Measurements from ENCODE around the gene TSPAN18. TPM values are rescaled to one million over a fixed set of nuclear protein-coding genes. Genes with fewer than 3 reads are reported as not detected.

The TSPAN18 gene
- total RNA-seq, 1 donor from 2014 or later = 31.7 TPM

DNA sequence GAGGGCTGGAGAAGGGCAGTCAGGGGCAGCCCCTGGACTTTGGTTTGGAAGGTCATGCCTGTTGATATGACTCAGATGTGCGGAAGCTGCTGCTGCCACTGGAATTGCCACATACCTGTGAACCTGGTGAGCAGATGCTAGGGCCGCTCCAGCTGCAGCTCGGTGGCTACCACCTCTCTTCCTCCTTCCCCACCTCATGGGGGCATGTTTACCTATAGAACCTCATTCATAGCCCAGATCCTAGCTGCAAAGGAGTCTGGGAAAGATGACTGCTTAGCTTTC, 17.5 kb upstream of the TSPAN18 start:
- no peak overlapping the region for H3K27ac Mint-ChIP-seq (ENCODE audit: unreplicated experiment)
- peaks cover 35% of the 10 kb centered on the region for H3K27me3 Mint-ChIP-seq (ENCODE audit: low read depth, unreplicated experiment)
- Histone ChIP-seq H3K9ac (ENCODE audit: low read length) (no peak overlapping the region), H3K27me3 (ENCODE audit: insufficient read depth, low read length) (peaks cover 16% of the 10 kb centered on the region), H3K4me1 (ENCODE audit: insufficient read depth, low read length) (no peaks in the 10 kb centered on the region), H3K9me3 (ENCODE audit: insufficient read depth, low read depth, low read length) (no peaks in the 10 kb centered on the region), H3K4me2 (ENCODE audit: low read length) (no peak overlapping the region), H3K36me3 (ENCODE audit: insufficient read depth, low read length) (no peaks in the 10 kb centered on the region), H3K79me2 (ENCODE audit: insufficient read depth, low read length) (no peaks in the 10 kb centered on the region), H2AFZ (ENCODE audit: low read depth, low read length) (no peak overlapping the region), H3K4me3 (ENCODE audit: insufficient read depth, low read depth, low read length) (no peak overlapping the region), H4K20me1 (ENCODE audit: insufficient read depth, low read length) (no peaks in the 10 kb centered on the region), H3K27ac (ENCODE audit: low read depth, low read length) (no peak overlapping the region)
- DNase-seq (ENCODE audit: low read depth) (peak; percentile 31), FAIRE-seq (no peak)
- peaks cover 5% of the 10 kb centered on the region for H3K9me3 Mint-ChIP-seq (ENCODE audit: unreplicated experiment)
- no peak overlapping the region for H3K4me3 Mint-ChIP-seq (ENCODE audit: unreplicated experiment)
- H3K36me3 Mint-ChIP-seq (ENCODE audit: low read depth, unreplicated experiment) = no peaks in the 10 kb centered on the region
- peaks cover 17% of the 10 kb centered on the region for H3K4me1 Mint-ChIP-seq (ENCODE audit: low read depth, unreplicated experiment)
- TF ChIP-seq EZH2 (IDR thresholded peaks at IDR 0.05; ENCODE audit: insufficient read depth, low read length) = no peak
- TF ChIP-seq, protein P1, sequence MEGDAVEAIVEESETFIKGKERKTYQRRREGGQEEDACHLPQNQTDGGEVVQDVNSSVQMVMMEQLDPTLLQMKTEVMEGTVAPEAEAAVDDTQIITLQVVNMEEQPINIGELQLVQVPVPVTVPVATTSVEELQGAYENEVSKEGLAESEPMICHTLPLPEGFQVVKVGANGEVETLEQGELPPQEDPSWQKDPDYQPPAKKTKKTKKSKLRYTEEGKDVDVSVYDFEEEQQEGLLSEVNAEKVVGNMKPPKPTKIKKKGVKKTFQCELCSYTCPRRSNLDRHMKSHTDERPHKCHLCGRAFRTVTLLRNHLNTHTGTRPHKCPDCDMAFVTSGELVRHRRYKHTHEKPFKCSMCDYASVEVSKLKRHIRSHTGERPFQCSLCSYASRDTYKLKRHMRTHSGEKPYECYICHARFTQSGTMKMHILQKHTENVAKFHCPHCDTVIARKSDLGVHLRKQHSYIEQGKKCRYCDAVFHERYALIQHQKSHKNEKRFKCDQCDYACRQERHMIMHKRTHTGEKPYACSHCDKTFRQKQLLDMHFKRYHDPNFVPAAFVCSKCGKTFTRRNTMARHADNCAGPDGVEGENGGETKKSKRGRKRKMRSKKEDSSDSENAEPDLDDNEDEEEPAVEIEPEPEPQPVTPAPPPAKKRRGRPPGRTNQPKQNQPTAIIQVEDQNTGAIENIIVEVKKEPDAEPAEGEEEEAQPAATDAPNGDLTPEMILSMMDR (IDR thresholded peaks at IDR 0.05; ENCODE audit: insufficient read depth, low read depth, low read length) = no peak

DNA sequence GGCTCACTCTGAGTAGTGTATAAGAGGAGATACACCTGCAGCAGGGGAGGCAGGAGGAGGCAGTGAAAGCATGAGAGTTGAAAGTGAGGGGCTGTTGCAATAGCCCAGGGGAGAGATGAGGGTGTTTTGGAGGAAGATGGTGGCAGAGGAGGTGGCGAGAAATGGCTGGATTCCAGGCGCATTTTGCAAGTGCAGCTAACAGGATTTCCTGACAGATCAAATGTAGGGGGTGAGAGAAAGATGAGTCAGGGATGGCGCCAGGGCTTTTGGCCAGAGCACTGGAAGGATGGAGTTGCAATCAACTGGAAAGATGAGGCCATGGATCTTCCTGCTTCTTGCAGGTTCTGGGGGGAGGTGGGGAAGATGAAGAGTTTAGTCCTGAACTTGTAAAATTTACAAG, 16.8 kb upstream of the TSPAN18 start:
- no peaks in the 10 kb centered on the region for H3K36me3 ChIP-seq (ENCODE audit: insufficient read depth, low read length)
- H3K9ac ChIP-seq (ENCODE audit: low read length) = no peak overlapping the region
- Mint-ChIP-seq H3K4me3 (ENCODE audit: unreplicated experiment) (no peak overlapping the region), H3K27ac (ENCODE audit: unreplicated experiment) (no peak overlapping the region), H3K27me3 (ENCODE audit: low read depth, unreplicated experiment) (peaks cover 39% of the 10 kb centered on the region), H3K9me3 (ENCODE audit: unreplicated experiment) (peaks cover 7% of the 10 kb centered on the region), H3K4me1 (ENCODE audit: low read depth, unreplicated experiment) (peaks cover 17% of the 10 kb centered on the region), H3K36me3 (ENCODE audit: low read depth, unreplicated experiment) (no peaks in the 10 kb centered on the region)
- H3K9me3 ChIP-seq (ENCODE audit: insufficient read depth, low read depth, low read length) = no peaks in the 10 kb centered on the region
- no peak for TF ChIP-seq EZH2 (IDR thresholded peaks at IDR 0.05; ENCODE audit: insufficient read depth, low read length)
- TF ChIP-seq, protein P1 (IDR thresholded peaks at IDR 0.05; ENCODE audit: insufficient read depth, low read depth, low read length) = no peak
- H3K27me3 ChIP-seq (ENCODE audit: insufficient read depth, low read length) = peaks cover 16% of the 10 kb centered on the region
- H3K4me3 ChIP-seq (ENCODE audit: insufficient read depth, low read depth, low read length) = no peak overlapping the region
- no peak overlapping the region for H2AFZ ChIP-seq (ENCODE audit: low read depth, low read length)
- no peak overlapping the region for H3K27ac ChIP-seq (ENCODE audit: low read depth, low read length)
- H3K79me2 ChIP-seq (ENCODE audit: insufficient read depth, low read length) = no peaks in the 10 kb centered on the region
- peak; percentile 36 for DNase-seq (ENCODE audit: low read depth)
- no peak for FAIRE-seq
- H4K20me1 ChIP-seq (ENCODE audit: insufficient read depth, low read length) = no peaks in the 10 kb centered on the region
- H3K4me2 ChIP-seq (ENCODE audit: low read length) = no peak overlapping the region
- no peaks in the 10 kb centered on the region for H3K4me1 ChIP-seq (ENCODE audit: insufficient read depth, low read length)

DNA sequence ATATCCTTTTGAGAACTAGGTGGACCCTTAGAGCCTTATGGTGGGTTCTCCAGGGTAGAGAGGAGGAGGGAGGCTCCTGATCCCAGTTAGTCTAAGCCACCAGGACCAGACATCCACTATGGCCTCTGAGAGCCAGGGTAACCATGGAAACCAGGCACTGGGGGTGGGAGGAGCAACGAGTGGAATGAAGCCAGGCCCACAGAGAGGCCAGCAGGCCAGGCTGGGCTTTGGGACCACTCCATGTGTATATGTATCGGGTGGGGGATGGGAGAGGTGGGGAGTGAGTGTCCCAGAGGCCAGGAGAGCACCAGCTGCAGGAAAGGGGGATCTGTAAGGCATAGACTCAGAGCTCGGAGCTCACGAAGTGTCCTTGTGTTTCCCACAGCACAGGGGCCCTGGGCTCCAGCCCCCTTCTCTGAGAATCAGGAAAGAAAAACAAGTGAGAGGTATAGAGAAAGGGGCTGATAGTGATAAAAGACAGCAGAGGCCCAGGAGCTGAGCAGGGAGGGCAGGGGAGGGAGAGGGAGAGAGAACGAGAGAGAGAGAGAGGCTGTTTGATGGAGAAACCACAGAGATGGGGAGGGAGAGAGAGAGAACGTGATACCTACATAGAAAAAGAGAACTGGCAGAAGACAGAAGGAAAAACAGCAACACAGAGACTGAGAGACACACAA, 15.5 kb upstream of the TSPAN18 start:
- Mint-ChIP-seq H3K4me1 (ENCODE audit: low read depth, unreplicated experiment) (peaks cover 17% of the 10 kb centered on the region), H3K27me3 (ENCODE audit: low read depth, unreplicated experiment) (peaks cover 47% of the 10 kb centered on the region), H3K27ac (ENCODE audit: unreplicated experiment) (no peak overlapping the region), H3K4me3 (ENCODE audit: unreplicated experiment) (no peak overlapping the region), H3K36me3 (ENCODE audit: low read depth, unreplicated experiment) (no peaks in the 10 kb centered on the region), H3K9me3 (ENCODE audit: unreplicated experiment) (peaks cover 10% of the 10 kb centered on the region)
- peaks cover 19% of the 10 kb centered on the region for H3K27me3 ChIP-seq (ENCODE audit: insufficient read depth, low read length)
- H3K27ac ChIP-seq (ENCODE audit: low read depth, low read length) = no peak overlapping the region
- FAIRE-seq = no peak
- no peak overlapping the region for H2AFZ ChIP-seq (ENCODE audit: low read depth, low read length)
- H3K9ac ChIP-seq (ENCODE audit: low read length) = no peak overlapping the region
- H3K4me1 ChIP-seq (ENCODE audit: insufficient read depth, low read length) = no peaks in the 10 kb centered on the region
- no peak overlapping the region for H3K4me3 ChIP-seq (ENCODE audit: insufficient read depth, low read depth, low read length)
- H3K36me3 ChIP-seq (ENCODE audit: insufficient read depth, low read length) = no peaks in the 10 kb centered on the region
- H3K4me2 ChIP-seq (ENCODE audit: low read length) = no peak overlapping the region
- DNase-seq (ENCODE audit: low read depth) = no peak
- H3K9me3 ChIP-seq (ENCODE audit: insufficient read depth, low read depth, low read length) = no peaks in the 10 kb centered on the region
- H4K20me1 ChIP-seq (ENCODE audit: insufficient read depth, low read length) = no peaks in the 10 kb centered on the region
- no peaks in the 10 kb centered on the region for H3K79me2 ChIP-seq (ENCODE audit: insufficient read depth, low read length)
- no peak for TF ChIP-seq EZH2 (IDR thresholded peaks at IDR 0.05; ENCODE audit: insufficient read depth, low read length)
- TF ChIP-seq, protein P1 (IDR thresholded peaks at IDR 0.05; ENCODE audit: insufficient read depth, low read depth, low read length) = no peak
